ENCODE data around the gene MTCL3.

Gene MTCL3

GRCh38 chr6:127452803-127453202 lies 66.3 kb downstream of the MTCL3 start:
- Histone ChIP-seq H3K9ac (ENCODE audit: insufficient read depth, low read depth, low read length) (no peak overlapping the region), H4K20me1 (ENCODE audit: insufficient read depth, low read length) (no peaks in the 10 kb centered on the region), H3K27ac (ENCODE audit: extremely low read length, insufficient read depth, low read length) (no peak overlapping the region), H3K4me3 (replicated peaks in 1 of 3; ENCODE audit: insufficient read depth in 1 of 3, low read depth in 2 of 3, low read length in 3 of 3) (no peak overlapping the region), H3K79me2 (ENCODE audit: insufficient read depth, low read length) (no peaks in the 10 kb centered on the region), H3K36me3 (replicated peaks in 1 of 2; ENCODE audit: control insufficient read depth in 1 of 2, insufficient read depth in 2 of 2, low read length in 2 of 2) (no peaks in the 10 kb centered on the region), H3K4me1 (ENCODE audit: insufficient read depth, low read length) (no peaks in the 10 kb centered on the region), H3K4me2 (ENCODE audit: low read depth, low read length) (no peak overlapping the region), H2AFZ (ENCODE audit: low read length) (no peak overlapping the region), H3K9me3 (ENCODE audit: low read length) (no peaks in the 10 kb centered on the region), H3K27me3 (ENCODE audit: control insufficient read depth in 1 of 2, insufficient read depth in 2 of 2, low read length in 2 of 2) (0 out of 5 replicates have a peak, but pooled peaks cover 0 to 8% of the 10 kb centered on the region in 2 experiments)
- in situ Hi-C loops (cut with HindIII; ENCODE audit: extremely low pct_ligation_motif_present, low pct_unique_long_range_greater_than_20kb): no loop called here
- intact Hi-C loops (cut with micrococcal nuclease; ENCODE audit: unreplicated experiment): no loop called here
- no peak for ATAC-seq
- TF ChIP-seq MAFK (conservative IDR thresholded peaks at IDR 0.05 in 1 of 2, IDR thresholded peaks at IDR 0.05 in 1 of 2; ENCODE audit: low read length in 2 of 2): peak in 1 of 2 experiments; percentile 18; a peak in 1 of 4 replicates
- no peak for TF ChIP-seq ZNF577 (CRISPR knock-in tag; IDR thresholded peaks at IDR 0.05; ENCODE audit: borderline replicate concordance, low read depth)
- no TSS peak for BruUV-seq (replicated peaks)
- DNase-seq (ENCODE audit: low spot score): no peak
- CTCF ChIA-PET (ENCODE audit: low intra/inter-chr PET ratio, low total read pairs): no interaction called here
- POLR2A ChIA-PET: no interaction called here
- no peak for FAIRE-seq

- CTCF ChIA-PET (ENCODE audit: low intra/inter-chr PET ratio, low total read pairs): no interaction called here
- Histone ChIP-seq H3K9ac (ENCODE audit: insufficient read depth, low read depth, low read length) (no peak overlapping the region), H3K4me2 (ENCODE audit: low read depth, low read length) (no peak overlapping the region), H3K79me2 (ENCODE audit: insufficient read depth, low read length) (no peaks in the 10 kb centered on the region), H3K4me1 (ENCODE audit: insufficient read depth, low read length) (no peaks in the 10 kb centered on the region), H3K27ac (ENCODE audit: extremely low read length, insufficient read depth, low read length) (no peak overlapping the region), H3K27me3 (ENCODE audit: control insufficient read depth in 1 of 2, insufficient read depth in 2 of 2, low read length in 2 of 2) (0 out of 5 replicates have a peak, but pooled peaks cover 0 to 8% of the 10 kb centered on the region in 2 experiments), H2AFZ (ENCODE audit: low read length) (no peak overlapping the region), H4K20me1 (ENCODE audit: insufficient read depth, low read length) (no peaks in the 10 kb centered on the region), H3K9me3 (ENCODE audit: low read length) (no peaks in the 10 kb centered on the region), H3K36me3 (replicated peaks in 1 of 2; ENCODE audit: control insufficient read depth in 1 of 2, insufficient read depth in 2 of 2, low read length in 2 of 2) (no peaks in the 10 kb centered on the region), H3K4me3 (replicated peaks in 1 of 3; ENCODE audit: insufficient read depth in 1 of 3, low read depth in 2 of 3, low read length in 3 of 3) (no peak overlapping the region)
- no TSS peak for BruUV-seq (replicated peaks)
- POLR2A ChIA-PET: no interaction called here
- intact Hi-C loops (cut with micrococcal nuclease; ENCODE audit: unreplicated experiment) (no loop called here), in situ Hi-C loops (cut with HindIII; ENCODE audit: extremely low pct_ligation_motif_present, low pct_unique_long_range_greater_than_20kb) (no loop called here)
- no peak for ATAC-seq
- TF ChIP-seq RARG (CRISPR knock-in tag; IDR thresholded peaks at IDR 0.05; ENCODE audit: low read depth) (no peak), ZNF296 (CRISPR knock-in tag; conservative IDR thresholded peaks at IDR 0.05) (no peak), HBP1 (CRISPR knock-in tag; IDR thresholded peaks at IDR 0.05; ENCODE audit: low read depth) (no peak), MAFK (conservative IDR thresholded peaks at IDR 0.05 in 1 of 2, IDR thresholded peaks at IDR 0.05 in 1 of 2; ENCODE audit: low read length in 2 of 2) (peak; percentile 51 to 75; a peak in 3 of 4 replicates), MAFF (IDR thresholded peaks at IDR 0.05; ENCODE audit: low read depth, low read length) (peak; percentile 55), SIX4 (CRISPR knock-in tag; IDR thresholded peaks at IDR 0.05) (no peak)
- 2% methylated on average over 3 of the region's 3 CpGs for WGBS (ENCODE audit: low lambda C conversion rate)
- no peak for DNase-seq (ENCODE audit: low spot score)
- FAIRE-seq: no peak
Observed at GRCh38 chr6:127451388-127451787, 67.7 kb downstream of the MTCL3 start.

All from HepG2 (cell line).